ENCODE results near the gene IGF2BP2. TPM values are rescaled to one million over a fixed set of nuclear protein-coding genes. Genes with fewer than 3 reads are reported as not detected.
A peak's percentile ranks its signal among the peaks of the same experiment; 100 is the strongest.

The IGF2BP2 gene
- total and polyA plus RNA-seq, 2 donors from 2014 or later = 7.7 to 26.9 TPM

DNA sequence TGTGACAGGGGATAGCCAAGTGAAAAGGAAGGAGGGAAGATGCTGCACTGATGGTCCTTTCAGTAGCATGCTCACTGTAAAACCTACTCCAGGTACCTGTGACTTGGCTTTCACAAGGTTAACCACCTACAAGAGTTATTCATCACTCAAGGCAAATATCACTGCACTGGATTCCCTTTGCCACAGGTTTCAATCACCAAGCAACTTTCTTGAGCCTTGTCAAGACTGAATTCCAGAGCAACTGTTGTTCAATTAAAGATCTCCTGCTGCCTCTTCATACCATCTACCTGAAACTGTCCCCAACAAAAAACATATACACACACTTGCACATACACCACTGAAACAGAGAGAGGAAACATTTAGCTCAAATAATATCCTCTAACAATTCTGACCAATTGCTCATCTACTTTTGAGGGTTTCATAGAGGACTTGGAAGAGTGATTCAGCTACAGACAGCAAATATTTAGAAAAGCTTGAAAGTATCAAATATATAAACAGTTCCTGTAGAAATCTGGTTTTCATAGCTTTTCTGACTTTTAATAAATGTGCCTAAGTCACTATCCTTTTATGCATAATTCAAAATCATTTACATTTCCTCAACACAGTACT, 6.5 kb downstream of the IGF2BP2 start:
- intact Hi-C loops (cut with DNase I) = no loop called here
- no peak overlapping the region for H3K27ac ChIP-seq (ENCODE audit: low read depth in 2 of 2, low read length in 2 of 2)
- H3K27me3 ChIP-seq (ENCODE audit: control insufficient read depth, insufficient read depth, low read length) = no peaks in the 10 kb centered on the region
- TF ChIP-seq, protein P1, sequence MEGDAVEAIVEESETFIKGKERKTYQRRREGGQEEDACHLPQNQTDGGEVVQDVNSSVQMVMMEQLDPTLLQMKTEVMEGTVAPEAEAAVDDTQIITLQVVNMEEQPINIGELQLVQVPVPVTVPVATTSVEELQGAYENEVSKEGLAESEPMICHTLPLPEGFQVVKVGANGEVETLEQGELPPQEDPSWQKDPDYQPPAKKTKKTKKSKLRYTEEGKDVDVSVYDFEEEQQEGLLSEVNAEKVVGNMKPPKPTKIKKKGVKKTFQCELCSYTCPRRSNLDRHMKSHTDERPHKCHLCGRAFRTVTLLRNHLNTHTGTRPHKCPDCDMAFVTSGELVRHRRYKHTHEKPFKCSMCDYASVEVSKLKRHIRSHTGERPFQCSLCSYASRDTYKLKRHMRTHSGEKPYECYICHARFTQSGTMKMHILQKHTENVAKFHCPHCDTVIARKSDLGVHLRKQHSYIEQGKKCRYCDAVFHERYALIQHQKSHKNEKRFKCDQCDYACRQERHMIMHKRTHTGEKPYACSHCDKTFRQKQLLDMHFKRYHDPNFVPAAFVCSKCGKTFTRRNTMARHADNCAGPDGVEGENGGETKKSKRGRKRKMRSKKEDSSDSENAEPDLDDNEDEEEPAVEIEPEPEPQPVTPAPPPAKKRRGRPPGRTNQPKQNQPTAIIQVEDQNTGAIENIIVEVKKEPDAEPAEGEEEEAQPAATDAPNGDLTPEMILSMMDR (IDR thresholded peaks at IDR 0.05; ENCODE audit: borderline replicate concordance, extremely low read depth, insufficient read depth) = no peak
- DNase-seq (no peak), FAIRE-seq (no peak)
- H3K9ac ChIP-seq (ENCODE audit: low read length in 3 of 3) = no peak overlapping the region
- no peak overlapping the region for H3K4me3 ChIP-seq (ENCODE audit: low read length in 3 of 3)
- H3K9me3 ChIP-seq (ENCODE audit: control insufficient read depth in 2 of 3, insufficient read depth in 1 of 3, low read length in 3 of 3) = no peaks in the 10 kb centered on the region
- peaks cover 0 to 23% (median 5%) of the 10 kb centered on the region in 3 donors for H3K4me1 ChIP-seq (ENCODE audit: control insufficient read depth in 2 of 3, insufficient read depth in 2 of 3, low read depth in 1 of 3, low read length in 3 of 3)
- no peaks in the 10 kb centered on the region for H3K36me3 ChIP-seq (ENCODE audit: control insufficient read depth in 2 of 3, insufficient read depth in 3 of 3, low read length in 3 of 3)

DNA sequence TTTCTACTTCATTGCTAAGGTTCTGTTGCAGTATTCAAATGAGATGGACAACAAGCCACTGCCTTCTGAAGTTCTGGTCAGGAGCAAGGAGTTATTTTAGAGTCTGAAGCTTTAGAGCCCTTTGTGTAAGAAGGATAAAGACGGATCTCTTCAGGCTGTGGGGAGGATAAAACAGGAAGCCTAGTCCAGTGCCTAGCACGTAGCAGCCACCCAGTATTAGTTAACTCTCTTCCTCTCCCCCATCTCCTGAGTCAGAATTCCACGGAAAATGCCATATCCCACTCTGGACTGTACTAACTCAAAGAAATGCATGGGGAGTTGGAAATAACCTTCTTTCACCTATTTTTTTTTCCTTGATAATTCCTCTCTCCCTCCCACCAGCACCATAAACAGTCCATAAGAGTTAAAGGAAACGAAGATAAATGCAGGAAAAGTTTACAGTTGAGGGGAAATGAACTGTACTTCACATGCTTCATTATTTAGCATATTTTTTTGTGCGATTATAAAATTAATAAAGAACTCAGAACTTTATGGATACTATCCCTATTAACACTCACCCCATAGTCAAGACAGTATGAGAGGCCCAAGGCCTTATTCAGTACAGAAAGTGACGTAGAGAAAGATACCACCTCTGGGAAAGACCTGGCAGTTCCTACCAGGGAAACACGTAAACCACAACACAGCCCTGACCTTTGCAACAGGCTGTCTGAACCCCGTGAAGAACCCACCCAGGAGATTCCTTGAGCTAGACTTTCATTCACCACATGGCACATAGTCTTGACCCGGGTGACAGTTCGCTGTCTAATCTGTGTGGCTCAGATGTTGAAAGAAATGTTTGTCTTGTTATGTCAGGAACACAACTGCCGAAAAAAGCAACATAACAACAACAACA, 9.2 kb downstream of the IGF2BP2 start:
- Histone ChIP-seq H3K27me3 (ENCODE audit: control insufficient read depth, insufficient read depth, low read length) (no peaks in the 10 kb centered on the region), H3K4me1 (ENCODE audit: control insufficient read depth in 2 of 3, insufficient read depth in 2 of 3, low read depth in 1 of 3, low read length in 3 of 3) (peaks cover 0 to 18% (median 2%) of the 10 kb centered on the region in 3 donors), H3K9me3 (ENCODE audit: control insufficient read depth in 2 of 3, insufficient read depth in 1 of 3, low read length in 3 of 3) (no peaks in the 10 kb centered on the region), H3K9ac (ENCODE audit: low read length in 3 of 3) (peak overlapping the region in 1 of 3 donors; percentile 10), H3K36me3 (ENCODE audit: control insufficient read depth in 2 of 3, insufficient read depth in 3 of 3, low read length in 3 of 3) (no peaks in the 10 kb centered on the region), H3K4me3 (ENCODE audit: low read length in 3 of 3) (peak overlapping the region in 1 of 3 donors; percentile 3), H3K27ac (ENCODE audit: low read depth in 2 of 2, low read length in 2 of 2) (no peak overlapping the region)
- DNase-seq (no peak), FAIRE-seq (no peak)
- TF ChIP-seq, protein P1 (IDR thresholded peaks at IDR 0.05; ENCODE audit: borderline replicate concordance, extremely low read depth, insufficient read depth) = no peak
- intact Hi-C loops (cut with DNase I) = no loop called here

DNA sequence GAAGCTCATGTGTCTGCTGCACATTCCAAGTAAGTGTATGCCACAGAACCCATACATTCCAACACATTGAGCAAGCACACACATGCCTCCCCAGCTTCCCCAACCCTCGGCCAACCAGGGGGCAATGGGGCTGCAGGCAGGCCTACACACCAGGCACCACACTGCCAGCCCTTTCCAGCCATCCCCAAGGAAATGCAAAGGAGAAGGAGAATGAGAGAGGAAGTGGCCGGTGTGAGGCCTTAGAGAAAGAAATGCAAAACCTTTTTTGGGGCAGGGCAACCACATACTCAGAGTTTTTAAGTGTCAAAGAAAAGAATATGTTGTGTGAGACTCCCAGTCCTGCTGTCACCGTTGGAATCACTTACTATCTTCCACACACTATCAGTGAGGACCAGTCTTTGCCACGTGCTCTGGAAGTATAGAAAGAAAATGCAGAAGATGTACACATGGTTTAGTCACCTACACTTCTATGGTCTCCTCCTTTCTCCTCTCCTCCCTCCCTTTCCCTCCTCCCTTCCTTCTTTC, 11.1 kb downstream of the IGF2BP2 start:
- DNase-seq (no peak), FAIRE-seq (no peak)
- Histone ChIP-seq H3K27me3 (ENCODE audit: control insufficient read depth, insufficient read depth, low read length) (no peaks in the 10 kb centered on the region), H3K4me3 (ENCODE audit: low read length in 3 of 3) (no peak overlapping the region), H3K9ac (ENCODE audit: low read length in 3 of 3) (no peak overlapping the region), H3K9me3 (ENCODE audit: control insufficient read depth in 2 of 3, insufficient read depth in 1 of 3, low read length in 3 of 3) (no peaks in the 10 kb centered on the region), H3K36me3 (ENCODE audit: control insufficient read depth in 2 of 3, insufficient read depth in 3 of 3, low read length in 3 of 3) (no peaks in the 10 kb centered on the region), H3K27ac (ENCODE audit: low read depth in 2 of 2, low read length in 2 of 2) (no peak overlapping the region), H3K4me1 (ENCODE audit: control insufficient read depth in 2 of 3, insufficient read depth in 2 of 3, low read depth in 1 of 3, low read length in 3 of 3) (peaks cover 0 to 18% (median 2%) of the 10 kb centered on the region in 3 donors)
- TF ChIP-seq, protein P1 (IDR thresholded peaks at IDR 0.05; ENCODE audit: borderline replicate concordance, extremely low read depth, insufficient read depth) = no peak
- intact Hi-C loops (cut with DNase I) = no loop called here

Data from kidney (tissue), 14 donors.